CD8-positive, alpha-beta memory T cell (primary cell): ENCODE measurements around the gene DDC. TPM values are rescaled to one million over a fixed set of nuclear protein-coding genes. Genes with fewer than 3 reads are reported as not detected.

Source experiments
- CTCF ChIA-PET: fragments of 350-600 bp; sonication (Branson Sonifier 250); formaldehyde crosslinking; loops from one replicate; lab custom pipeline; 2021; ENCODE audit warnings: antibody characterized with exemption; lab: Charles Lee
- POLR2A ChIA-PET: fragments of 350-600 bp; sonication (Branson Sonifier 250); formaldehyde crosslinking; loops from one replicate; lab custom pipeline; 2021; ENCODE audit warnings: antibody characterized with exemption; lab: Charles Lee
- DNase-seq, 5 donors: peaks; one replicate each; pipeline versions ENCODE4 v3.0.0 to v3.0.0-alpha.2; 2020 to 2022; ENCODE audit warnings: mixed read lengths in 1 of 5
- H3K27ac ChIP-seq: one replicate; pipeline ENCODE4 v1.7.0; 2013; ENCODE audit warnings: low read depth, mild to moderate bottlenecking, low read length, moderate library complexity
- H3K27me3 ChIP-seq: 2 replicates; pipeline ENCODE4 v1.7.0; 2013; ENCODE audit warnings: low read length, mild to moderate bottlenecking; ENCODE audit not compliant: insufficient read depth, poor library complexity, severe bottlenecking
- H3K36me3 ChIP-seq: 2 replicates; pipeline ENCODE4 v1.7.0; 2013; ENCODE audit warnings: mild to moderate bottlenecking, low read length, moderate library complexity; ENCODE audit not compliant: insufficient read depth
- H3K4me1 ChIP-seq: 2 replicates; pipeline ENCODE4 v1.7.0; 2013; ENCODE audit warnings: mild to moderate bottlenecking, low read length, moderate library complexity; ENCODE audit not compliant: insufficient read depth
- H3K4me3 ChIP-seq: 2 replicates; pipeline ENCODE4 v1.7.0; 2013; ENCODE audit warnings: mild to moderate bottlenecking, low read length
- H3K9me3 ChIP-seq: 2 replicates; pipeline ENCODE4 v1.7.0; 2013; ENCODE audit warnings: mild to moderate bottlenecking, low read length
- H3K27ac Mint-ChIP-seq, 8 donors: one replicate each; pipeline ENCODE4 v1.8.0; 2020 to 2021; ENCODE audit warnings: mixed read lengths in 8 of 8, mild to moderate bottlenecking in 6 of 8, inconsistent platforms in 3 of 8, moderate library complexity in 3 of 8
- H3K27me3 Mint-ChIP-seq, 2 donors: one replicate each; pipeline ENCODE4 v1.8.0; 2020 to 2021; ENCODE audit warnings: mixed read lengths in 2 of 2, mild to moderate bottlenecking in 1 of 2, moderate library complexity in 1 of 2
- H3K36me3 Mint-ChIP-seq, 3 donors: one replicate each; pipeline ENCODE4 v1.8.0; 2020 to 2021; ENCODE audit warnings: mixed read lengths in 3 of 3, inconsistent platforms in 1 of 3, mild to moderate bottlenecking in 1 of 3
- H3K4me1 Mint-ChIP-seq, 3 donors: one replicate each; pipeline ENCODE4 v1.8.0; 2020 to 2021; ENCODE audit warnings: mixed read lengths in 3 of 3, inconsistent platforms in 1 of 3, mild to moderate bottlenecking in 1 of 3
- H3K4me3 Mint-ChIP-seq, 7 donors: one replicate each; pipeline ENCODE4 v1.8.0; 2020 to 2021; ENCODE audit warnings: mixed read lengths in 7 of 7, mild to moderate bottlenecking in 6 of 7, moderate library complexity in 4 of 7, inconsistent platforms in 2 of 7
- H3K9me3 Mint-ChIP-seq, 5 donors: one replicate each; pipeline ENCODE4 v1.8.0; 2020 to 2022; ENCODE audit warnings: mixed read lengths in 5 of 5, mild to moderate bottlenecking in 3 of 5, moderate library complexity in 2 of 5, inconsistent platforms in 1 of 5
- polyA plus RNA-seq: library from polyadenylated mRNA; unstranded; fragments of 300-500 nt; fragmentation: Illumina TruSeq; gene quantifications from one replicate; pipeline ENCODE4 v1.2.3, GENCODE V29; 2021
- total RNA-seq, 2 experiments: library from RNA; stranded (reverse); gene quantifications; one replicate each; pipeline ENCODE4 v1.2.3, GENCODE V29; 2021

The DDC gene
- total and polyA plus RNA-seq, 3 experiments from 2014 or later, result not detected

- no peak overlapping the region for H3K27ac ChIP-seq
- Mint-ChIP-seq H3K27me3 (peaks cover 4 to 35% of the 10 kb centered on the region in 2 donors), H3K27ac (peak overlapping the region in 1 of 8 donors; percentile 30), H3K9me3 (no peaks in the 10 kb centered on the region), H3K36me3 (no peaks in the 10 kb centered on the region), H3K4me3 (no peak overlapping the region), H3K4me1 (peaks cover 10 to 23% (median 21%) of the 10 kb centered on the region in 3 donors)
- no peaks in the 10 kb centered on the region for H3K9me3 ChIP-seq
- H3K4me1 ChIP-seq, result no peaks in the 10 kb centered on the region
- no peaks in the 10 kb centered on the region for H3K27me3 ChIP-seq
- DNase-seq, result no peak
- H3K36me3 ChIP-seq, result no peaks in the 10 kb centered on the region
- H3K4me3 ChIP-seq, result no peak overlapping the region
- ChIA-PET CTCF (interaction anchor here (0.8 to 2.2 kb wide), 4 partner anchors 16 to 126 kb away, joined by 3 to 12 read pairs (median 4); no protein-coding TSS in a partner anchor), POLR2A (no interaction called here)
These were observed 28.9 kb upstream of the DDC start for GRCh38 chr7:50594136-50594535.

GRCh38 chr7:50592940-50593339 lies 27.7 kb upstream of the DDC start:
- Histone ChIP-seq H3K9me3 (no peaks in the 10 kb centered on the region), H3K4me1 (no peaks in the 10 kb centered on the region), H3K27ac (no peak overlapping the region), H3K4me3 (no peak overlapping the region), H3K27me3 (no peaks in the 10 kb centered on the region), H3K36me3 (no peaks in the 10 kb centered on the region)
- Mint-ChIP-seq H3K4me3 (no peak overlapping the region), H3K36me3 (peaks cover 0 to 2% (median 0%) of the 10 kb centered on the region in 3 donors), H3K4me1 (peaks cover 8 to 21% (median 18%) of the 10 kb centered on the region in 3 donors), H3K9me3 (no peaks in the 10 kb centered on the region), H3K27ac (no peak overlapping the region), H3K27me3 (peaks cover 8 to 39% of the 10 kb centered on the region in 2 donors)
- no peak for DNase-seq
- ChIA-PET CTCF (interaction anchor here (0.8 kb wide), 1 partner anchor 41 kb away, joined by 3 read pairs; no protein-coding TSS in a partner anchor), POLR2A (no interaction called here)

- Mint-ChIP-seq H3K4me1 (peaks cover 8 to 21% (median 18%) of the 10 kb centered on the region in 3 donors), H3K4me3 (no peak overlapping the region), H3K27ac (peak overlapping the region in 1 of 8 donors; percentile 25), H3K9me3 (no peaks in the 10 kb centered on the region), H3K36me3 (peaks cover 0 to 7% (median 0%) of the 10 kb centered on the region in 3 donors), H3K27me3 (peaks cover 8 to 45% of the 10 kb centered on the region in 2 donors)
- Histone ChIP-seq H3K9me3 (no peaks in the 10 kb centered on the region), H3K4me3 (no peak overlapping the region), H3K4me1 (no peaks in the 10 kb centered on the region), H3K27ac (no peak overlapping the region), H3K36me3 (no peaks in the 10 kb centered on the region), H3K27me3 (no peaks in the 10 kb centered on the region)
- ChIA-PET CTCF (no interaction called here), POLR2A (no interaction called here)
- DNase-seq, result no peak
These were observed 26.6 kb upstream of the DDC start for GRCh38 chr7:50591480-50592438.

GRCh38 chr7:50591098-50591479 lies 25.9 kb upstream of the DDC start:
- Mint-ChIP-seq H3K27ac (no peak overlapping the region), H3K9me3 (no peaks in the 10 kb centered on the region), H3K36me3 (peaks cover 0 to 7% (median 0%) of the 10 kb centered on the region in 3 donors), H3K27me3 (peaks cover 8 to 45% of the 10 kb centered on the region in 2 donors), H3K4me3 (no peak overlapping the region), H3K4me1 (peaks cover 8 to 21% (median 18%) of the 10 kb centered on the region in 3 donors)
- Histone ChIP-seq H3K9me3 (no peaks in the 10 kb centered on the region), H3K4me3 (no peak overlapping the region), H3K36me3 (no peaks in the 10 kb centered on the region), H3K4me1 (no peaks in the 10 kb centered on the region), H3K27me3 (no peaks in the 10 kb centered on the region), H3K27ac (no peak overlapping the region)
- no peak for DNase-seq
- POLR2A ChIA-PET, result no interaction called here
- CTCF ChIA-PET, result interaction anchor here (1.5 kb wide), 1 partner anchor 123 kb away, joined by 5 read pairs; no protein-coding TSS in a partner anchor

GRCh38 chr7:50590535-50590934 lies 25.3 kb upstream of the DDC start:
- POLR2A ChIA-PET, result no interaction called here
- Histone ChIP-seq H3K4me3 (no peak overlapping the region), H3K36me3 (no peaks in the 10 kb centered on the region), H3K27me3 (no peaks in the 10 kb centered on the region), H3K27ac (no peak overlapping the region), H3K4me1 (no peaks in the 10 kb centered on the region), H3K9me3 (no peaks in the 10 kb centered on the region)
- H3K27me3 Mint-ChIP-seq, result peaks cover 8 to 45% of the 10 kb centered on the region in 2 donors
- DNase-seq, result no peak
- H3K4me3 Mint-ChIP-seq, result no peak overlapping the region
- peaks cover 0 to 7% (median 0%) of the 10 kb centered on the region in 3 donors for H3K36me3 Mint-ChIP-seq
- peaks cover 0 to under 1% (median 0%) of the 10 kb centered on the region in 5 donors for H3K9me3 Mint-ChIP-seq
- CTCF ChIA-PET, result interaction anchor here (1.5 kb wide), 1 partner anchor 123 kb away, joined by 5 read pairs; no protein-coding TSS in a partner anchor
- H3K27ac Mint-ChIP-seq, result no peak overlapping the region
- H3K4me1 Mint-ChIP-seq, result peaks cover 6 to 20% (median 17%) of the 10 kb centered on the region in 3 donors

GRCh38 chr7:50589364-50589763 lies 24.2 kb upstream of the DDC start:
- peaks cover 0 to 8% (median 5%) of the 10 kb centered on the region in 3 donors for H3K4me1 Mint-ChIP-seq
- H3K27me3 ChIP-seq, result no peaks in the 10 kb centered on the region
- ChIA-PET CTCF (interaction anchor here (1.5 kb wide), 1 partner anchor 121 kb away, joined by 5 read pairs; no protein-coding TSS in a partner anchor), POLR2A (no interaction called here)
- H3K9me3 Mint-ChIP-seq, result peaks cover 0 to 2% (median 0%) of the 10 kb centered on the region in 5 donors
- no peak for DNase-seq
- no peaks in the 10 kb centered on the region for H3K36me3 ChIP-seq
- H3K9me3 ChIP-seq, result no peaks in the 10 kb centered on the region
- H3K27ac Mint-ChIP-seq, result no peak overlapping the region
- H3K27me3 Mint-ChIP-seq, result peaks cover 9 to 45% of the 10 kb centered on the region in 2 donors
- H3K4me3 ChIP-seq, result no peak overlapping the region
- H3K27ac ChIP-seq, result no peak overlapping the region
- no peaks in the 10 kb centered on the region for H3K4me1 ChIP-seq
- no peak overlapping the region for H3K4me3 Mint-ChIP-seq
- peaks cover 0 to 7% (median 0%) of the 10 kb centered on the region in 3 donors for H3K36me3 Mint-ChIP-seq

- Histone ChIP-seq H3K4me1 (no peaks in the 10 kb centered on the region), H3K27me3 (no peaks in the 10 kb centered on the region), H3K36me3 (no peaks in the 10 kb centered on the region), H3K9me3 (peaks cover 2% of the 10 kb centered on the region), H3K27ac (no peak overlapping the region), H3K4me3 (no peak overlapping the region)
- Mint-ChIP-seq H3K27me3 (peaks cover 9 to 45% of the 10 kb centered on the region in 2 donors), H3K36me3 (peaks cover 0 to 9% (median 0%) of the 10 kb centered on the region in 3 donors), H3K27ac (no peak overlapping the region), H3K4me3 (no peak overlapping the region), H3K9me3 (peaks cover 1 to 6% (median 2%) of the 10 kb centered on the region in 5 donors), H3K4me1 (peaks cover 0 to 4% (median under 1%) of the 10 kb centered on the region in 3 donors)
- ChIA-PET POLR2A (no interaction called here), CTCF (no interaction called here)
- DNase-seq, result no peak
These were observed 23.7 kb upstream of the DDC start for GRCh38 chr7:50588937-50589336.

GRCh38 chr7:50587737-50588136 lies 22.5 kb upstream of the DDC start:
- peaks cover 3% of the 10 kb centered on the region for H3K9me3 ChIP-seq
- POLR2A ChIA-PET, result no interaction called here
- Mint-ChIP-seq H3K27ac (no peak overlapping the region), H3K4me1 (no peaks in the 10 kb centered on the region), H3K9me3 (peaks cover 11 to 17% (median 12%) of the 10 kb centered on the region in 5 donors), H3K36me3 (peaks cover 0 to 20% (median 0%) of the 10 kb centered on the region in 3 donors), H3K27me3 (peaks cover 15 to 42% of the 10 kb centered on the region in 2 donors), H3K4me3 (no peak overlapping the region)
- DNase-seq, result no peak
- H3K4me3 ChIP-seq, result no peak overlapping the region
- no peaks in the 10 kb centered on the region for H3K27me3 ChIP-seq
- H3K27ac ChIP-seq, result no peak overlapping the region
- no peaks in the 10 kb centered on the region for H3K4me1 ChIP-seq
- no peaks in the 10 kb centered on the region for H3K36me3 ChIP-seq
- CTCF ChIA-PET, result interaction anchor here (1.1 to 1.2 kb wide), 2 partner anchors 8 to 120 kb away, joined by 3 to 4 read pairs; no protein-coding TSS in a partner anchor
